ENCODE results near the gene RPS14. TPM values are rescaled to one million over a fixed set of nuclear protein-coding genes. Genes with fewer than 3 reads are reported as not detected.

The RPS14 gene
- total RNA-seq, 4 donors from 2014 or later = 1,684 to 3,537 (median 3,314) TPM

- Histone ChIP-seq H3K4me1 (no peaks in the 10 kb centered on the region), H3K27ac (no peak overlapping the region), H3K27me3 (no peaks in the 10 kb centered on the region), H3K4me3 (no peak overlapping the region), H3K36me3 (no peaks in the 10 kb centered on the region), H3K9me3 (no peaks in the 10 kb centered on the region)
- TF ChIP-seq POLR2A (IDR thresholded peaks at IDR 0.05) (no peak), CTCF (IDR thresholded peaks at IDR 0.05) (peak; percentile 79 to 82)
- peak; percentile 92 to 96 for DNase-seq (ENCODE audit: low spot score in 2 of 2)
- WGBS = 21% methylated on average over 11 of the region's 13 CpGs
These were observed 13.3 kb downstream of the RPS14 start for GRCh38 chr5:150436141-150436680.

DNA sequence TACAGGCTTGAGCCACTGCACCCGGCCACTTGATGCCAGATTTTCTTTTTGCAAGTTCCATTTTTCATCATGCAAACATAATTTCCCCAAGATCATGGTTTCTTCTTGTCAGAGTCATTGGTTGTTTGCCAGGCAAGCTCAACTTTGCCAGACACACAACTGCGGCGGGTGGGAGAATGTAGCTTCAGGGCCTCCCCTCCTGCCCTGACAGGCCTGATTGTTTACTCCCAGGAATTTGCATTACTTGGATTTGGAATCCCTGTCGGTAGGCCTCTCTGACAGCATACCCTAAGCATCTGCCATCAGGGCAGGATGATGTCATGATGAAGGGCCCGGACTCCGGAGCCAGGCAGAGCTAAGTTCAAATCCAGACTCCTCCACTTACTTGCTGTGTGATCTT is 15.1 kb downstream of the RPS14 start:
- Histone ChIP-seq H3K9me3 (no peaks in the 10 kb centered on the region), H3K27ac (no peak overlapping the region), H3K36me3 (no peaks in the 10 kb centered on the region), H3K4me3 (no peak overlapping the region), H3K27me3 (no peaks in the 10 kb centered on the region), H3K4me1 (peaks cover 3% of the 10 kb centered on the region)
- 24% methylated on average over 6 of the region's 6 CpGs for WGBS
- DNase-seq (ENCODE audit: low spot score in 2 of 2) = no peak
- TF ChIP-seq POLR2A (IDR thresholded peaks at IDR 0.05) (no peak), POLR2AphosphoS5 (IDR thresholded peaks at IDR 0.05) (no peak), EP300 (IDR thresholded peaks at IDR 0.05) (no peak), CTCF (IDR thresholded peaks at IDR 0.05) (no peak)

- 51% methylated on average over 4 of the region's 4 CpGs for WGBS
These were observed 18.0 kb downstream of the RPS14 start for GRCh38 chr5:150431574-150431973.

DNA sequence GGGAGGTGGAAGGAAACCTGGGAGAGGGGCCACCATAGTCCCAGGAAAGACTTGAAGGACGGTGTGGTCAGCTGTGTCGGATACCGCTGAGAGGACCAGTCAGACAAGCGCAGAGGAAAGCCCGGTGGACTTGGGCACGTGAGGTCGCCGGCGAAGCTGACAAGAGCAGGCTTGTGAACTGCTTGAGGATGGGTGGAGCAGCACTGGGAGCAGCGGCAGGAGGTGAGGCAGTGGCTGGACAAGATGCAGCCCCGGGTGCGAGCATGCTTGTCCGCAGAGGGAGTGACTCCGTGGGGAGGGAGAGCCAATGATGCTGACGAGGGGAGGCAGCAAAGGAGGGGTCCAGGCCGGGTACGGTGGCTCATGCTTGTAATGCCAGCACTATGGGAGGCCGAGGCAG is 18.5 kb downstream of the RPS14 start:
- Histone ChIP-seq H3K27ac (no peak overlapping the region), H3K9me3 (no peaks in the 10 kb centered on the region), H3K27me3 (no peaks in the 10 kb centered on the region), H3K4me3 (no peak overlapping the region), H3K36me3 (no peaks in the 10 kb centered on the region), H3K4me1 (peaks cover 3% of the 10 kb centered on the region)
- 71% methylated on average over 18 of the region's 18 CpGs for WGBS
- TF ChIP-seq POLR2AphosphoS5 (IDR thresholded peaks at IDR 0.05) (no peak), CTCF (IDR thresholded peaks at IDR 0.05) (no peak), POLR2A (IDR thresholded peaks at IDR 0.05) (no peak), EP300 (IDR thresholded peaks at IDR 0.05) (no peak)
- DNase-seq (ENCODE audit: low spot score in 2 of 2) = no peak

More at GRCh38 chr5:150431574-150431973, 18.0 kb downstream of the RPS14 start:
- Histone ChIP-seq H3K27ac (no peak overlapping the region), H3K4me3 (no peak overlapping the region), H3K9me3 (no peaks in the 10 kb centered on the region), H3K27me3 (no peaks in the 10 kb centered on the region), H3K4me1 (peaks cover 3% of the 10 kb centered on the region), H3K36me3 (no peaks in the 10 kb centered on the region)
- no peak for TF ChIP-seq POLR2A (IDR thresholded peaks at IDR 0.05)
- no peak for TF ChIP-seq EP300 (IDR thresholded peaks at IDR 0.05)
- TF ChIP-seq CTCF (IDR thresholded peaks at IDR 0.05) = no peak
- TF ChIP-seq POLR2AphosphoS5 (IDR thresholded peaks at IDR 0.05) = no peak
- DNase-seq (ENCODE audit: low spot score in 2 of 2) = no peak

GRCh38 chr5:150429410-150429873 is 20.1 kb downstream of the RPS14 start:
- no peaks in the 10 kb centered on the region for H3K27me3 ChIP-seq
- no peaks in the 10 kb centered on the region for H3K36me3 ChIP-seq
- WGBS = 80% methylated on average over 5 of the region's 5 CpGs
- H3K9me3 ChIP-seq = no peaks in the 10 kb centered on the region
- TF ChIP-seq CTCF (IDR thresholded peaks at IDR 0.05) (no peak), POLR2A (IDR thresholded peaks at IDR 0.05) (no peak)
- peaks cover 3% of the 10 kb centered on the region for H3K4me1 ChIP-seq
- no peak overlapping the region for H3K27ac ChIP-seq
- no peak overlapping the region for H3K4me3 ChIP-seq
- DNase-seq (ENCODE audit: low spot score in 2 of 2) = no peak
